ENCODE measurements around the gene SETD5.

Gene SETD5

GRCh38 chr3:9415485-9416138 is 18.2 kb downstream of the SETD5 start:
- Histone ChIP-seq H3K9ac (ENCODE audit: low read depth, low read length) (no peak overlapping the region), H3K4me2 (ENCODE audit: low read length) (peak overlapping the region; percentile 22), H3K4me3 (ENCODE audit: low read length) (no peak overlapping the region), H3K9me3 (replicated peaks; ENCODE audit: low read length) (no peaks in the 10 kb centered on the region), H3K27me3 (ENCODE audit: control insufficient read depth, insufficient read depth, low read length) (no peaks in the 10 kb centered on the region), H3K4me1 (ENCODE audit: control insufficient read depth, insufficient read depth, low read length) (peaks cover 14% of the 10 kb centered on the region), H3K36me3 (ENCODE audit: insufficient read depth, low read length) (no peaks in the 10 kb centered on the region)

DNA sequence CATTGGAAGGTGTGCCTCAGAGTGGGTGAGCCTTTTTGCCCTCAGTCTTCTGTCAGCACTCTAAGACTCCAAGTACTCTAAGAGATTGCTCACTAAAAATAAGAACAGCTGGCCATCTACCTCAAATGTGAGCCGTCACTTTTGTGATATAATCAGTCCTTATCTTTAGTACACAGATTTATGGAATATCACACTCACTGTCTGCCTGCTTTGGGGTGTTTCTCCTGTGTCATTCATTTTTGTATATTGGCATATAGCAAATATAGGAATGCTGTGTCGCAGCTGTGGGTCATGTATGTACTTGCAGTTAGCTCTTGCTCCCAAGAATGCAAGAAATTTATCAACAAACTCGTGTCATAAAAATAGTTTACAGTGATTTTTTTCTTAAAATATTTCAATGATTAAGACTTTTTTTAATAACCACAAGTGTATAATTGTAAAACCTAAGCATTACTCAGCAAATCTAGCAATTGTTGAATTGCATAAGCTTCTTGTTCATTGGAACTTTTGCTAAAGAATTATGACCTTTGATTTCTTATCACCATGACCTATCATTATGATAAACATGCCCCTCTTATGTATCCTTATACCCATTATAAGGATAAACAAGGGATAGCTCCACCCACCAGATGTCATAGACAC is 18.8 kb downstream of the SETD5 start:
- Histone ChIP-seq H3K27me3 (ENCODE audit: control insufficient read depth, insufficient read depth, low read length) (no peaks in the 10 kb centered on the region), H3K4me2 (ENCODE audit: low read length) (peak overlapping the region; percentile 22), H3K9ac (ENCODE audit: low read depth, low read length) (no peak overlapping the region), H3K4me3 (ENCODE audit: low read length) (no peak overlapping the region), H3K9me3 (replicated peaks; ENCODE audit: low read length) (no peaks in the 10 kb centered on the region), H3K4me1 (ENCODE audit: control insufficient read depth, insufficient read depth, low read length) (peaks cover 20% of the 10 kb centered on the region), H3K36me3 (ENCODE audit: insufficient read depth, low read length) (no peaks in the 10 kb centered on the region)

DNA sequence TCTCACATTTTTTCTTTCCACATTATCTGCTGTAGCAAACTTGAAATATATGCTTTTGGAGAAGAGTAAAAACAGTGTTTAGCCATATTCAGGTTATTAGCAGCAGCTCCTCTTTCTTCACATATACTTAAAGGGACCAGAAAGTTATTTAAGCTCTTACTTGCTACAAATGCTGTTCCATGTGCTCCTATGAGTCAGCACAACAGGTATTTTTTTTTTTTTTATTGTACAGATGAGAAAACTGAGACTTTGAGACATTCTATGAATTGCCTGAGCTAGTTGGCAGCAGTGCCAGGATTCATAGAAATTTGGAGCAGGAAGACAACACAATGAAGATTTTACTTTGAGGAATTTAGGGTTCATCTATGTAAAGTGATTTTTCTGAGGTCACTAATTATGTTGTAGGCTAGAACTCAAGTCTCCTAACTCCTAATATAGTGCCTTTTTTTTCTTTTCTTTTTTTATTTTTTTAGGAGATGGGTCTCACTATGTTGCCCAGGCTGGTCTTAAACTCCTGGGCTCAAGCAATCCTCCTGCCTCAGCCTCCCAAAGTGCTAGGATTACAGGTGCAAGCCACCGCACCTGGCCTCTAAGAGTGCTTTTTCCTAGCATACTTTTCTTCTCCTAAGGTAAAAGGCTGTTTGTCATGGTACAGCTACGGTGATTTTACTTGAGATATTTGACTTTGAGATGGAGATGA is 23.6 kb downstream of the SETD5 start:
- peaks cover 51% of the 10 kb centered on the region for H3K4me1 ChIP-seq (ENCODE audit: control insufficient read depth, insufficient read depth, low read length)

DNA sequence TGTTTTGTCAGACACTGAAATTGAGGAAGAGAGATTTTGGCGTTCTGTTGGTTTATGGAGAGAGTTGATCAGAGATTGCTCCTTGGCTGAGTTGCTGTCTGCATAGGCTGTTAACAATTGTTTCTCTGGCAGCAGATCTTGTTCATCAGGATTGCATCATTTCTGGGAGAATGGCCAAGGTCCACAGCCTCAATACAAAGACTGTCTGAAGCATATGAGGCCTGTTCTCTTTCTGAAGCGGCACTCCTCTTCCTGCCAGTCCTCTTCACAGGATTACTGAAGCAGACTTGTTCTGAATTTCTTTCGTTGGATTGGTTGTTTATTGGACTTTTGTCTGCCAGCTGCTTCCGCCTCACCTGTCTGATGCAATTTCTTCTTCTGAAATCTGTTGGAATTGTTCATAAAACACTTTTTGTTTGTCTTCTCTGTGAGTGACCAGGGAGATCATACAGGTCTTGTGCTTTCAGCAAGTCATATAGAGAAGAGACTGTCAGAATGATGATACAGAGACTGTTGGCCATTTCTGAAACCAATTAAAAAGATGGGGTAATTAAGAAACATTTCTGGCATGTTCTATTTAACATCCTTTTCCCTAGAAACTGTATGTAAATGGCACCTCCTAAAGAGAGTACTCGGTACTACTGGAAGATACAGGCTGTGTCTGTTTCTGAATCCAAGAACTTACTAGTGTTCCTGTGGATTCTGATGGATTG is 25.5 kb downstream of the SETD5 start:
- H3K4me3 ChIP-seq (ENCODE audit: low read length), result peak overlapping the region; percentile 9
- H3K36me3 ChIP-seq (ENCODE audit: insufficient read depth, low read length), result peaks cover 21% of the 10 kb centered on the region
- peak overlapping the region; percentile 69 for H3K9ac ChIP-seq (ENCODE audit: low read depth, low read length)

More for the DNA sequence above, 23.6 kb downstream of the SETD5 start:
- H3K27me3 ChIP-seq (ENCODE audit: control insufficient read depth, insufficient read depth, low read length), result no peaks in the 10 kb centered on the region
- H3K9ac ChIP-seq (ENCODE audit: low read depth, low read length), result no peak overlapping the region
- peaks cover 6% of the 10 kb centered on the region for H3K36me3 ChIP-seq (ENCODE audit: insufficient read depth, low read length)
- H3K4me3 ChIP-seq (ENCODE audit: low read length), result no peak overlapping the region
- no peaks in the 10 kb centered on the region for H3K9me3 ChIP-seq (replicated peaks; ENCODE audit: low read length)
- peak overlapping the region; percentile 1 for H3K4me2 ChIP-seq (ENCODE audit: low read length)

DNA sequence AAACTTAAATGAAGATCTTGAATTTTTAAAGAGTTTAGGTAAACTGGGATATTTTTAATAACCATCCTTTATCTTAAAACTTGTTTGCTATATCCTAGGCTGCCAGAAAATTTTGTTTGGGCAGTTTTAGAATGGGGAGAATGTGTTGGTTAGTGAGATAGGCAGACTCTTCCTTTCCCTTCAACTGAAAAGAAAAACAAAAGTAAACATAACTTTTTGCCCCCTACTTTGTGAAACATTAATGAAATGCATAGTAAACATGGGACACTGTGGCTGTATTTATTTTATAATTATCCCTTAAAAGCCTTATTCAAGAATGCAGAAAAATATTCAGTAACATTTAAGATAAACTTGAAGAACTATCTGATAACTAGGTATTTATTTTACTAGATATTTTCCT is 31.0 kb downstream of the SETD5 start:
- peaks cover 17% of the 10 kb centered on the region for H3K4me1 ChIP-seq (ENCODE audit: control insufficient read depth, insufficient read depth, low read length)
- no peaks in the 10 kb centered on the region for H3K27me3 ChIP-seq (ENCODE audit: control insufficient read depth, insufficient read depth, low read length)
- no peak overlapping the region for H3K4me3 ChIP-seq (ENCODE audit: low read length)
- H3K4me2 ChIP-seq (ENCODE audit: low read length), result no peak overlapping the region
- H3K36me3 ChIP-seq (ENCODE audit: insufficient read depth, low read length), result peaks cover 74% of the 10 kb centered on the region
- H3K9me3 ChIP-seq (replicated peaks; ENCODE audit: low read length), result no peaks in the 10 kb centered on the region
- H3K9ac ChIP-seq (ENCODE audit: low read depth, low read length), result no peak overlapping the region

More for the DNA sequence above, 25.5 kb downstream of the SETD5 start:
- Histone ChIP-seq H3K4me1 (ENCODE audit: control insufficient read depth, insufficient read depth, low read length) (peaks cover 44% of the 10 kb centered on the region), H3K4me2 (ENCODE audit: low read length) (peak overlapping the region; percentile 61), H3K27me3 (ENCODE audit: control insufficient read depth, insufficient read depth, low read length) (no peaks in the 10 kb centered on the region), H3K9me3 (replicated peaks; ENCODE audit: low read length) (no peaks in the 10 kb centered on the region)

- no peak overlapping the region for H3K9ac ChIP-seq (ENCODE audit: low read depth, low read length)
- no peak overlapping the region for H3K4me2 ChIP-seq (ENCODE audit: low read length)
- peaks cover 1% of the 10 kb centered on the region for H3K4me1 ChIP-seq (ENCODE audit: control insufficient read depth, insufficient read depth, low read length)
- no peaks in the 10 kb centered on the region for H3K9me3 ChIP-seq (replicated peaks; ENCODE audit: low read length)
- H3K27me3 ChIP-seq (ENCODE audit: control insufficient read depth, insufficient read depth, low read length), result no peaks in the 10 kb centered on the region
- H3K36me3 ChIP-seq (ENCODE audit: insufficient read depth, low read length), result peaks cover 91% of the 10 kb centered on the region
- no peak overlapping the region for H3K4me3 ChIP-seq (ENCODE audit: low read length)
These were observed 33.3 kb downstream of the SETD5 start for GRCh38 chr3:9430733-9431132.

DNA sequence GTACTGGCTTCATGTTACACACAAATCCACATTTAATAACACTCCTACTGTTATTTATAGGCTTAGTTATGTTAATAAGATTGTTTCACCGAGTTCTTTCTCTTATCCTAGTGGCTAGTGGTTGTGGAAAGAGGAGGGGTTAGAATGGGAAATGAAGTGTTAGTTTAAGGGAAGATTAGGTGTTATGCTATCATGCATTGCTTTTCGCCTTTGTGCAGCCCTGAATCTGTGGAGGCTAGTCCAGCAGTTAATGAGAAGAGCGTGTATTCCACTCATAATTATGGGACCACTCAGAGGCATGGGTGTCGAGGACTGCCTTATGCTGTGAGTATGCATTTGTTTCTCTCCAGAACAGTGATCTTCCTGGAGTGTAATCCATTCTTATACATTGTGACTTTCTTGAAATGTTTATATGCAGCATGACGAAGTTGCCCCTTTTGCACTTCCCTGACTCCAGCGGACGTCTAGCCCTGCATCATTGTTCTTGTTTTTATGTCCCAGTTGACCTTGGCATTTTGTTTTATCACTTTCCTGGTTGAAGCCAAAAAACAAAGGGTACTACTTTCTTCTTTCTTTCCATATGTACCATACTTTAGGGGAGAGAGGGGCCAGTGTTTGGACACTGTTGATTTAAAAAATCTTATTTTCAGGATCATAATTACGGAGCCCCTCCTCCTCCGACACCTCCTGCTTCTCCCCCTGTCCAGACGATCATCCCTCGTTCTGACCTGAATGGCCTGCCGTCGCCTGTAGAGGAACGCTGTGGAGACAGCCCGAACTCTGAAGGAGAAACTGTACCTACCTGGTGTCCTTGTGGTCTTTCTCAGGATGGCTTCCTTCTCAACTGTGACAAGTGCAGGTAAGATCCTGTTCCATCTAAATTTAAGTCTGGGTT is 36.5 kb downstream of the SETD5 start:
- H3K9me3 ChIP-seq (replicated peaks; ENCODE audit: low read length), result no peaks in the 10 kb centered on the region
- no peak overlapping the region for H3K9ac ChIP-seq (ENCODE audit: low read depth, low read length)
- H3K36me3 ChIP-seq (ENCODE audit: insufficient read depth, low read length), result peaks cover 93% of the 10 kb centered on the region
- H3K4me1 ChIP-seq (ENCODE audit: control insufficient read depth, insufficient read depth, low read length), result no peaks in the 10 kb centered on the region
- H3K27me3 ChIP-seq (ENCODE audit: control insufficient read depth, insufficient read depth, low read length), result no peaks in the 10 kb centered on the region
- H3K4me2 ChIP-seq (ENCODE audit: low read length), result no peak overlapping the region
- H3K4me3 ChIP-seq (ENCODE audit: low read length), result no peak overlapping the region

DNA sequence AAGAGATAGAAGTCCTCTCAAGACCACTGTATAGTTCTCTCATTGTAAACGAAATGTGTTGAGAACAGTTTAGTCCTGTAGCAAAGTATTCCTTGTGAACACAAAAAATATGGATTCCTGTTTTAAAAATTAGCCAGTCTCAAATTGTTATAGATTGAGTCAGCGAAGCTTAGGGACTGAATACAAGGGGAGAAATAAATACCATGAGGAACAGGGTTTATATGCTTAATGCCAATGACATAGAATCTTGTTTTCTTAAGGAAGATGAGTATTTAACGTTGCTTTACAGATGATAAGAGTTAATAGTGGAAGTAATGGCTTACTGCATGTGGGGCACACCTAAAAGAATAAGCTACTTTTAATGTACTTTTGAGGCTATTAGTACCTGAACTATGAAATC is 37.9 kb downstream of the SETD5 start:
- Histone ChIP-seq H3K9ac (ENCODE audit: low read depth, low read length) (no peak overlapping the region), H3K9me3 (replicated peaks; ENCODE audit: low read length) (no peaks in the 10 kb centered on the region), H3K27me3 (ENCODE audit: control insufficient read depth, insufficient read depth, low read length) (no peaks in the 10 kb centered on the region), H3K4me1 (ENCODE audit: control insufficient read depth, insufficient read depth, low read length) (no peaks in the 10 kb centered on the region), H3K4me2 (ENCODE audit: low read length) (no peak overlapping the region), H3K4me3 (ENCODE audit: low read length) (no peak overlapping the region), H3K36me3 (ENCODE audit: insufficient read depth, low read length) (peaks cover 88% of the 10 kb centered on the region)

DNA sequence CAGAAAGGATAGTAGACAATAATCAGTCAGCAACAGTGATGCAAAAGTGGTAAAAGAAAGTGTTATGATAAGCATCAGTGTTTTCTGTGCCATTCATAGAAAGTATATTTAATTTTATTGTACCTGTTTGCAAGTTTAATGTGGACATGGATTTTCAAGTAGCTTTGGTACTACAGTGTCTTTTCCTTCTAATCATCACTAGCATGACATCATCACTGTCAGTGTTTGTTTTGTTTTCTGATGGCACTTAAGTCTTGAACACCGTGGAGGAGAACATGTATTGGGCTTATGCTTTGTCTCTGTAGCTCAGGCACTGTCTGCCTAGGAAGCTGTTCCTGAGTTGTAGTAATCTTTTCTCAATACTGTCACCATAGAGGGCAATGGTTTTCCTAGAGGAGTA is 41.9 kb downstream of the SETD5 start:
- H3K9ac ChIP-seq (ENCODE audit: low read depth, low read length), result no peak overlapping the region
- no peak overlapping the region for H3K4me2 ChIP-seq (ENCODE audit: low read length)
- no peak overlapping the region for H3K4me3 ChIP-seq (ENCODE audit: low read length)
- H3K9me3 ChIP-seq (replicated peaks; ENCODE audit: low read length), result no peaks in the 10 kb centered on the region
- H3K27me3 ChIP-seq (ENCODE audit: control insufficient read depth, insufficient read depth, low read length), result no peaks in the 10 kb centered on the region
- no peaks in the 10 kb centered on the region for H3K4me1 ChIP-seq (ENCODE audit: control insufficient read depth, insufficient read depth, low read length)
- peaks cover 88% of the 10 kb centered on the region for H3K36me3 ChIP-seq (ENCODE audit: insufficient read depth, low read length)

- peaks cover 85% of the 10 kb centered on the region for H3K36me3 ChIP-seq (ENCODE audit: insufficient read depth, low read length)
- H3K9ac ChIP-seq (ENCODE audit: low read depth, low read length), result no peak overlapping the region
These were observed 44.2 kb downstream of the SETD5 start for GRCh38 chr3:9441501-9442221.

More at GRCh38 chr3:9441501-9442221, 44.2 kb downstream of the SETD5 start:
- no peaks in the 10 kb centered on the region for H3K27me3 ChIP-seq (ENCODE audit: control insufficient read depth, insufficient read depth, low read length)
- H3K4me1 ChIP-seq (ENCODE audit: control insufficient read depth, insufficient read depth, low read length), result no peaks in the 10 kb centered on the region
- no peak overlapping the region for H3K4me3 ChIP-seq (ENCODE audit: low read length)
- H3K9me3 ChIP-seq (replicated peaks; ENCODE audit: low read length), result no peaks in the 10 kb centered on the region
- H3K4me2 ChIP-seq (ENCODE audit: low read length), result no peak overlapping the region
